GM18499 (cell line): Measurements from ENCODE around the gene TEX261.
"Not testable (repeated sequence)": the region's sequence is repeated elsewhere in the genome, so short reads cannot be mapped to it uniquely, and the experiment has no call there.

Experiments used
- ATAC-seq: cut with Tn5 transposase; IDR thresholded peaks from one replicate; pipeline ENCODE4 v1.9.1; 2021; ENCODE audit warnings: moderate number of reproducible peaks; ENCODE audit not compliant: insufficient read depth, unreplicated experiment

Gene TEX261

DNA sequence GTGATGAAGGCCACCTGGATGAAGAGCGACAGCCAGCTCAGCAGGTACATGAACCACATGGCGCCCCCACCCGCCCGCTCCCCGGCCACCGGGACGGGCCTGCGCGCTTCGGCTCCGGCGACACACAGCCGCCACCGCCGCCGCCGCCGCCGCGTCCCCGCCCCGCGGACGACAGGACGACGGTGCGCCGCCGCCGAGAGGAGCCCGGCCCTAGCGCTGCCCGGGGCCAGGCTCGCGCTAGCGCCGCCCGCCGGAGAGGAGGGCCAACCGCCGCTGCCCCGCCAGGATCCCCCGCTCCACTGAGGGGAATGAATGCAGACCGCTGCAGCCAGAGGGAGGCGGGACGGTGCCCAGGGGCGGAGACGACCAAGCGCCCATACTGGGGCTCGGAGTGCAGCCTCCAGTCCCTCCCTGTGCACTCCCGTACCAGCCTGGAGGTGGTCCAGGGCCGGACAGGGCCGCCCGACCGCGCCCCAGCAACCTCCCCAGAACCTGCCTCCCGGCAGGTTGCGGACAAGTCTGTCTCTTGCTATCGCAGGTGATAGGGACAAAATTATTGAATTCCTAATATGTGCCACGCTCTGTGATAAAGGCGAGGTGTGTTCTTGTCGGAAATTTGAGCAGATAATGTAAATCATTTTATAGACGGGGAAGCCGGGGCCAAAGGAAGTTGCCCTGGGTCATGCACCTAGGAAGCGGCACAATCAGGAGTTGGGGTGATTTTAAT, at the start of gene TEX261:
TSS of gene TEX261 (minus strand) at position 175 of the 727 bp plus-strand sequence. CDS start at position 59, 116 bp downstream.
- ATAC-seq = peak; percentile 84

DNA sequence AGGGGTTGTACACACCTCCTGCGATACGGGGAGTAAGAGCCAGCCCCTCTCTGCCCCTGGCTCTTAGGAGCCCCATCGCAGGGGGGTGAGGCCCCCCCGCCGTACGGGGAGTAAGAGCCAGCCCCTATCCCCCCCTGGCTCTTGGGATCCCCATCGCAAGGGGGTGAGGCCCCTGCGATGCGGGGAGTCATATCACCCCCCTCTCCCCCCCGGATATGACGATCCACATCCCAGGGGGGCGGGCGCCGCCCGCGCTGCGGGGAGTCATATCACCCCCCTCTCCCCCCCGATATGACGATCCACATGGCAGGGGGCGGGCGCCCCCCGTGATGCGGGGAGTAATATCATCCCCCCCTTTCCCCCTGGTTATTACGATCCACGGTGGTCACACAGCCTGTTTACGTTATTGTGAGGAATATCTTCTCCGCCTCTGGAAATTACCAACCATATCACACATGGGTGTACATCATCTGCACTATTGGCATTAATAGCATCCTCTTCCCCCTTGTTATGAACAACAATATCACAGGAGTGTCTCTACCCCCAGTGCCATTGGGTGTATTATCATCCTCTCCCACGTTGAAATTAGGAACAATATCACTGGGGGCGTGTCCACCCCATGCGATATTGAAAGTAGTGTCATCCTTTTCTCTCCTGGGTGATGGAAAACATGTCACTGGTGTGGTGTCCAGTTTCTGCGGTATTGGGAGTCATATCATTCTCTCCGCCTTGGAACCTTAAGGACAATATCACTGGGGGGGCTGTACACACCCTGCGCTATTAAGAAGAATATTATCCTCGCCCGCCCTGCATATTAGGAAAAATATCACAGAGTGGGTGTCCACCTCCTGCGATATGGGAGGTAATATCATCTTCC, 49.1 kb upstream of the TEX261 start:
- ATAC-seq = no peak

- ATAC-seq = no peak
These were observed 47.6 kb upstream of the TEX261 start for GRCh38 chr2:71042287-71042686.

GRCh38 chr2:71036296-71036695, 41.6 kb upstream of the TEX261 start:
- ATAC-seq = not testable (repeated sequence)

DNA sequence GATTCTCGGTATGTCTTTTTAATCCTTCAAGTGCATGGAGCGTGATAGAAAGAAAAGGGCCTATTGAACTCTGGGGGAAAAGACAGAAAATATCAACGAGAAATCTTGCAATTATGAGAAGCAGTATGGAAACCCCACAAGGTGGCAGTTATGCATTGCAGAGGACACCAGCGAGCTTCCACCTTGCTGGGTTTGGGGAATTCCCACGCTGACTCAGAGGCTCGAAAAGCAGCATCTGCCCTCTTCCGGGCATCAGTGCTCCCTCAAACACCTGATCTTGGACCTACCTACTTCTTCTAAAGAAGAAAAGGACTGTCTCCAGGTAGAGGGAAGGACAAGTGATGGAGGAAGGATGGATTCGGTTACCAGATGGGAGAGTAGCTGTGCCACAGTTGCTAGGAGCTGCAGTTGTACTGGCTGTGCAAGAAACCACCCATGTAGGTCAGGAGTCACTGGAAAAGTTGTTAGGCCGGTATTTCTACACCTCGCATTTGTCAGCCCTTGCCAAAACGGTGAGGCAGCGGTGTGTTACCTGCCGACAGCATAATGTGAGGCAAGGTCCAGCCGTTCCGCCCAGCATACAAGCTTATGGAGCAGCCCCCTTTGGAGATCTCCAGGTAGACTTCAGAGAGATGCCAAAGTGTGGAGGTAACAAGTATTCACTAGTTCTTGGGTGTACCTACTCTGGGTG, 29.0 kb upstream of the TEX261 start:
- not testable (repeated sequence) for ATAC-seq

DNA sequence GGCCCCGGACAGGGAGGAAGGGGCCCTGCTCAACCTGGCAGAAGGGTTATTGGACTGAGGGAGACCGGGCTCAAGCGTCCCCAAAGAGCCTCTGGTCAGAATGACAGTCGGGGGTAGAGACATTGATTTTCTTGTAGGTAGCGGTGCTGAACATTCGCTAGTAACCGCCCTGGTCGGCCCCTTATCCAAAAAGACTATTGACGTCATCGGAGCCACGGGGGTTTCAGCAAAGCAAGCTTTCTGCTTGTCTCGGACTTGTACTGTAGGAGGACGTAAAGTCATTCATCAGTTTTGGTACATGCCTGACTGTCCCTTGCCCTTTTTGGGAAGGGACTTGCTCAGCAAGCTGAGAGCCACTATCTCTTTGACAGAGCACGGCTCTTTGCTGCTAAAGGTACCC, 26.7 kb upstream of the TEX261 start:
- ATAC-seq = not testable (repeated sequence)

GRCh38 chr2:71019989-71020388, 25.3 kb upstream of the TEX261 start:
- ATAC-seq = not testable (repeated sequence)

DNA sequence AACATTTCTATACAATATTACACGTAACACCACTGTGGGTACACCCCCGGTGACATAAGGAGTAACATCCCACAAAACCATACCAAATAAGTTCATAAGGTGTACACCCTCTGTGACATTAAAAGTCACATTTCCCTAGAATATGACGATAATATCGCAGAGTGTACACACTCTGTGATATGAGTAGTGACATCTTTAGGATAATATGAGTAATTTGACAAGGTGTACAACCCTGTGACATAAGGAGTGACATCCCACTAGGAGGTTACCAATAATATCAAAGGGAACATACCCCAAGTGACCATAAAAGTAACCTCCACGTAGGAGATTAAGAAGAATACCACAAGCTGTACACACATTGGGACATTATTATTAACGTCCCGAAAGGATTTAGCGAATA, 24.0 kb upstream of the TEX261 start:
- ATAC-seq = no peak

GRCh38 chr2:71011786-71012185, 17.1 kb upstream of the TEX261 start:
- ATAC-seq = not testable (repeated sequence)

- no peak for ATAC-seq
These were observed 13.7 kb upstream of the TEX261 start for GRCh38 chr2:71008342-71008741.

DNA sequence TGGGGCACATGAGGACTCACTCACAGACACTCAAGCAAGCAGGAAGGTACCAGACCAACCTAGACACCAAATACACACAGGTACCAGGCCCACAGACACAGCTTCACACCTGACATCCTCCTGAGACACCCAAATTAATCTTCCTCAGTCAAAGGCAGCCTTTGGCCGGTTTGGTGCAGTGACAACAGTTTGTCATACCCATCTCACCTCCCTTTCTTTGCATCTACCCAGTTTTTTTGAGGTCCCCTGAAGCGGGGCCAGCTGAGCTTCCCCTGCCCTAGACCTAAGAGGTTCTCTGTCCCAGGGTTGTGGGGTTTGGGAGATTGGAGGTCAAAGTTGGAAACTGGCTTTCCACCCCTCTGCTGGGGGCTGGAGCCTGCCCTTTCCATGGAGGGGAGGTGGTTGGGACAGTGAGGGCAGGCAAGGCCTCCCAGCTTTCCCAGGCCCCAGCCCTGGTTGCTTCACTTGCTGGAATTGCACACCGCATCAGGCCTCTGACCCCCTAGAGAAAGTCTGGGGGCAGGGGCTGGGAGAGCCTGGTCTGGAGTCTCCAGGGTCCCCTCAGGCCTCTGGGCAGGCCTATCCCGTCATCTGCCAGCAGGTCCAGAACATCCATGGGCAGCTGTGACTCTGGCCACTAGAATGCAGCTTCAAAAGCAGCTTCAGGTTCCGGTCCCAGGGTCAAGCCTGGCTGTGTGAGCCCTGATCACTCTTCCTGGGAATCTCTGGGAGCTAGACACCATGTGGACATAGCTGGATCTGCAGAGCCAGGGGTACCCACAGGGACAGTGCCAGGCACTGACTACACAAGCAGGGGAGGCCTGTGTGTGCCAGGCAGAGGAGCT, 12.5 kb upstream of the TEX261 start:
- ATAC-seq = no peak

GRCh38 chr2:71006323-71006722, 11.7 kb upstream of the TEX261 start:
- ATAC-seq = no peak

- ATAC-seq = no peak
These were observed 10.9 kb upstream of the TEX261 start for GRCh38 chr2:71005271-71006202.

- no peak for ATAC-seq
These were observed 10.2 kb upstream of the TEX261 start for GRCh38 chr2:71004857-71005256.

GRCh38 chr2:71003966-71004755, 9.5 kb upstream of the TEX261 start:
- ATAC-seq = no peak

DNA sequence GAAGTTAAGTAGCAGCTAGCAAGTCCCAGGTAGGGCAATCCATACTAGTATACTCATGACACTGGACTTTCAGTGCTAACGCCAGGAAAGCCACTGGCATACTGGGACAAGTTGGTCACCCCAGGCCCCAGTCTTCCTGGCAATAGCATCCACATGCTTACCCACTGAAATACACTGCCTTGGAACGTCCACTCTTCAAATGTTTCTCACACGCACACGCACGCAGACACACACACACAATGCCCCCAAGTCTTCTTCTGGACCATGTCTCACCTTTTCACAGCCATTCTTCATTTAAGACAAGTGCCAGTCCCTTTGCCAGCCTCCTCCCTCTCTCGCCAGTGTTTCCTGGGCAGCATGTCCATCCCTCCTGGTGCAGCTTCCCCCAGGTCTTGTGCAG, 8.7 kb upstream of the TEX261 start:
- ATAC-seq = no peak

DNA sequence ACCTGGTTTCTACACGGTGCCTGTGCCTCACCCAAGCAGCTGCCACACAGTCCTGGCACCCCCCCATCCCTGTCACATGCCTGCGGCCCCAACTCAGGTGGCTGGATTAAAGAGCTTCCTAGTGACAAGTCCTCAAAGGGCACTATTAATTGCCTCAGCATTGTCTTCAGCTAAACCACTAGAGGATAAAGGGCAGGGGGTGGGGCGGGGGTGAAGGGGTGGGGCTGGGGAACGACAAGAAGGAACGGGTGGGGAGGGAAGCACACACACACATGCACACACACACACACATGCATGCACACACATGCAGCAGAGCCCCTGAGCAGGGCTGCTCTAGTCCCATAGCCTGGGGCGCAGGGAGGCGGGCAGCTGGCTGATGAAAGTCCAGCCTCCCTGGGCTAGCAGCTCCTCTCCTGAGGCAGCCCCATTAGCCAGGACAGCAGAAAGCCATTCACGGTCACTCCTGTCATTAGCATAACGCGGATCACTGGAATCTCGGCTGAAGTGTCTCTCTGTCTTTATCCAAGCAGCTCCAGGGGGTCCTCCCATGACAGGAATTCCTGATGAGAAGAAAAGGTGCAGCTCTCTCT, 7.4 kb upstream of the TEX261 start:
- no peak for ATAC-seq

- no peak for ATAC-seq
These were observed 6.9 kb upstream of the TEX261 start for GRCh38 chr2:71001592-71001927.
